IPS DF 6.9 (cell line): ENCODE data around the gene KRTAP4-6.
"Not testable (repeated sequence)": the region's sequence is repeated elsewhere in the genome, so short reads cannot be mapped to it uniquely, and the experiment has no call there.

Source experiments
- DNase-seq: peaks from one replicate; pipeline ENCODE4 v3.0.0-alpha.2; 2013; ENCODE audit warnings: low read depth, low spot score
- H3K27ac ChIP-seq: one replicate; pipeline ENCODE4 v1.5.1; 2013; ENCODE audit warnings: low read length, control low read depth
- H3K27me3 ChIP-seq: 2 replicates; pipeline ENCODE4 v1.6.1; 2013; ENCODE audit warnings: mild to moderate bottlenecking, low read length; ENCODE audit not compliant: control insufficient read depth, insufficient read depth
- H3K36me3 ChIP-seq: 2 replicates; pipeline ENCODE4 v1.6.1; 2013; ENCODE audit warnings: low read length; ENCODE audit not compliant: control insufficient read depth, insufficient read depth
- H3K4me1 ChIP-seq: 2 replicates; pipeline ENCODE4 v1.6.1; 2013; ENCODE audit warnings: low read length; ENCODE audit not compliant: control insufficient read depth, insufficient read depth
- H3K4me3 ChIP-seq: 2 replicates; pipeline ENCODE4 v1.5.1; 2013; ENCODE audit warnings: mild to moderate bottlenecking, low read length
- H3K9me3 ChIP-seq: 2 replicates; pipeline ENCODE4 v1.6.1; 2013; ENCODE audit warnings: low read length, inconsistent platforms; ENCODE audit not compliant: control insufficient read depth, insufficient read depth
- WGBS: extraction: QIAGEN DNeasy Blood & Tissue Kit; methylation state at CpG from one replicate; pipeline ENCODE4 v1.1.7; 2013; ENCODE audit warnings: mixed read lengths, missing lambda C conversion rate; ENCODE audit not compliant: insufficient read length, insufficient coverage; 5-methylcytosine and 5-hydroxymethylcytosine counted together

KRTAP4-6 gene

DNA sequence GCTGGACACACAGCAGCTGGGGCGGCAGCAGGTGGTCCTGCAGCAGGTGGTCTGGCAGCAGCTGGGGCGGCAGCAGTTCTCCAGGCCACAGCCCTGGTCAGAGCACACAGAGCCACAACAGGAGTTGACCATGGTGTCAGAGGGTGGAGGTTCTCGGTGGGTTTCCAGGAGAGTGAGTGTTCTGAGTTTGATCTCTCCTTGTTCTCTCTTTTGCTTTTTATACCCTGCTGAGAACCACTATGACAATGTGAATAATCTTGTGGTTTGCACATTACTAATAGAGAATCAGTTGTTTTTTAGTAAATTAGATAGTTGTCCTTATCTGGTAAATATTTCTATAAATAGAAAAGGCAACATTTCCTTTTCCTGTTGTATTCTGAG is 16.4 kb downstream of the KRTAP4-6 start, which contains the start of gene KRTAP4-12:
Gene KRTAP4-12 (minus strand): TSS at position 192 of the 381 bp plus-strand sequence. CDS start 60 bp downstream, at position 132.
- H3K9me3 ChIP-seq, H3K36me3 ChIP-seq, H3K27me3 ChIP-seq, H3K4me1 ChIP-seq, H3K27ac ChIP-seq, H3K4me3 ChIP-seq, DNase-seq: not testable (repeated sequence)
- no CpG with 5 or more reads among the region's 3 CpGs for WGBS

DNA sequence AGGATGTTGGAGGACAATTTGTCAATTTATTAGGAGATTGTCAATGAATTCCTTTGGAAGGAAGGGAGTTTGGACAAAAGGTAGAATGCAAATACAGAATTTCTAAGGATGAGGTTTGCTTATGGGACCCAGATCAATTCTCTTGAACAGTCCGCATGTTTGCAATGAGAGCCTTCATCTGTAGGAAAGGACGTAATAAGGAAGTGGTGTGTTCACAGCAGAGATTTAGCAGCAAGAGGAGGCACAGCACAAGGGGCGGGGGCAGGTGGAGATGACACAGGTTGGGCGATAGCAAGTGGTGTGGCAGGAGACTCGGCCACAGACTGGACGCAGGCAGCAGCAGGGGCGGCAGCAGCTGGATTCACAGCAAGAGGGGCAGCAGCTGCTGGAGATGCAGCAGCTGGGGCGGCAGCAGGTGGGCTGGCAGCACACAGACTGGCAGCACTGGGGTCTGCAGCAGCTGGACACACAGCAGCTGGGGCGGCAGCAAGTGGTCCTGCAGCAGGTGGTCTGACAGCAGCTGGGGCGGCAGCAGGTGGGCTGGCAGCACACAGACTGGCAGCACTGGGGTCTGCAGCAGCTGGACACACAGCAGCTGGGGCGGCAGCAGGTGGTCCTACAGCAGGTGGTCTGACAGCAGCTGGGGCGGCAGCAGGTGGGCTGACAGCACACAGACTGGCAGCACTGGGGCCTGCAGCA is 16.9 kb downstream of the KRTAP4-6 start:
- not testable (repeated sequence) for H3K4me1 ChIP-seq, H3K36me3 ChIP-seq, H3K27ac ChIP-seq, H3K9me3 ChIP-seq, H3K27me3 ChIP-seq, H3K4me3 ChIP-seq, DNase-seq
- no CpG with 5 or more reads among the region's 12 CpGs for WGBS

DNA sequence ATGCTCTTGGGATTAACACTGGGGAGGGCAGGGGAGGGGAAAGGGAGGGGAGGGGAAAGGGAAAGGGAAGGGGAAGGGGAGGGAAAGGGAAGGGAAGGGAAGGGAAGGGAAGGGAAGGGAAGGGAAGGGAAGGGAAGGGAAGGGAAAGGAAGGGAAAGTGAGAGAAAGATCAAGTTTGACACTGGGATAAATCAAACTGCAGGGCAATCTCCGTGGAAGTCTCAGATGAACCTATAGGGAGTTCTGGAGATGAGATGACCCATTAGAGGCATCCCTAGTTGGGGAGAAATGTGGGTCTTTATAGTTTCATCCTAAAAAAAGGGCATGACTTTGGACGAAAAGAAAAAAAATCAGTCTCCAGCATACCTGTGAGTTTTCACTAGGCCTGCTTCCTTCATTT is 18.6 kb downstream of the KRTAP4-6 start:
- no peaks in the 10 kb centered on the region for H3K27me3 ChIP-seq
- no peaks in the 10 kb centered on the region for H3K36me3 ChIP-seq
- no peak overlapping the region for H3K27ac ChIP-seq
- no peaks in the 10 kb centered on the region for H3K4me1 ChIP-seq
- H3K4me3 ChIP-seq = no peak overlapping the region
- no CpG with 5 or more reads among the region's 2 CpGs for WGBS
- DNase-seq = no peak
- no peaks in the 10 kb centered on the region for H3K9me3 ChIP-seq

DNA sequence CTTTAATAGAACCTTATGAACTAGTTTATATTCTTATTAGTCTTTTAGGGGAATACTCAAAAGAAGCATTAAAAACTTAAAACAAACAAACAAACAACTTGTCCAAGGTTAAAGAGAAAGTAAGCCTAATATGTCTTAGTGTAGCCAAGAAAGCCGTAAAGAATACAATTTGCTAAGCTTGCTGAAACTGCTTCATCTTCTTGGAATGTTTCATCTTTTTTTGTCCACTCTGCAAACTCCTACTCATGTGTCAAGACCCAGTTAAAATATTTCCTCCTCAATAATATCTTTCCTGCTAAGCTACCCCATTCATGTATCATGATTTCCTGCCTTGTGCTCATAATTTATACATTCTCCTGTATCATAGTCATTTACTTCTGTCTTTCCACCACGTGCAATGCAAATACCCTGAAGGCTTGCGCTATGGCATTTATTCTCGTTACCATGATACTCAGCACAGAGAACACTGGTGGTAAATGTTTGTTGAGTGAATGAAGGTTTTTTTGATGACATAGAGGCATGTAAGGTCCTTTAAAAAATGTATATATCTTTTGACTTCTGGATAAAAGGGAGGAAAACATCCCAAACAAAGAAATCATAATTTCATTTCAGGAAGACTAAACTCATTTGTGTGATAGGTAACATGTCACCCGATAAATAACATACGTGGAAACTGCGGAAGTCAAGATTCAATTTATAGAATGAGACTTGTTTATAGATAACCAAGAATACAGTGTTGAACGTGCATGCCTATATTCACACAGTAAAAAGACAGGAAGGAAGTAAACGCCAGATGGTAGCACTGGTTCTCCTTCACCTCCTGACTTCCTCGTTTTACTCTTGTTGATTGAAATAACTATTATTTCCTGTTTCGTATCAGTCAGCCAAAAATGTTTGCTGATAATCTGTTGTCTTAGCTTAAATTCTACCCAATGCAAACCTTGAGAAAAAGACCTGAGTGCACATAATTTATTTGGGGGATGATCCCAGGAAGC is 20.4 kb downstream of the KRTAP4-6 start:
- H3K4me3 ChIP-seq, H3K36me3 ChIP-seq, H3K4me1 ChIP-seq, H3K9me3 ChIP-seq, H3K27me3 ChIP-seq, H3K27ac ChIP-seq, DNase-seq: not testable (repeated sequence)
- WGBS = no CpG with 5 or more reads among the region's 11 CpGs

DNA sequence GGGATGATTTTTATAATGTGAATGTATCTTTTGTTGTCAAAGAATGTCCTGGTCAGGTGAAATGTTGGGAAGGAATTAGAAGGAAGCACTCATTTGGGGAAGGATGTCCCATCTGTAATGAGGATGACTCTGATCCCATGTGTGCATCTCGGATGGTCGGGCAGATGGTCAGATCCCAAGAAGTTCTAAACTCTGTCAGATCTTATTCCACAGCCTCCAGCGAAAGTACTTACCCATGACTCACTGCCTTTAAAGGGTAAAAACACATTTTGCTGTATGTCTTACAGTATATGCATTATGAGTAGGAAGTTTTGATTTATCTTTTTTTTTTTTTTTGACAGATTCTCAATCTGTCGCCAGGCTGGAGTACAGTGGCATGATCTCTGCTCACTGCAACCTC is 21.6 kb downstream of the KRTAP4-6 start:
- no peak overlapping the region for H3K27ac ChIP-seq
- H3K27me3 ChIP-seq = no peaks in the 10 kb centered on the region
- WGBS = no CpG with 5 or more reads among the region's 4 CpGs
- H3K9me3 ChIP-seq = peaks cover 1% of the 10 kb centered on the region; the same call in 1 of the 2 replicates
- H3K4me3 ChIP-seq = no peak overlapping the region
- no peak for DNase-seq
- no peaks in the 10 kb centered on the region for H3K4me1 ChIP-seq
- H3K36me3 ChIP-seq = no peaks in the 10 kb centered on the region

DNA sequence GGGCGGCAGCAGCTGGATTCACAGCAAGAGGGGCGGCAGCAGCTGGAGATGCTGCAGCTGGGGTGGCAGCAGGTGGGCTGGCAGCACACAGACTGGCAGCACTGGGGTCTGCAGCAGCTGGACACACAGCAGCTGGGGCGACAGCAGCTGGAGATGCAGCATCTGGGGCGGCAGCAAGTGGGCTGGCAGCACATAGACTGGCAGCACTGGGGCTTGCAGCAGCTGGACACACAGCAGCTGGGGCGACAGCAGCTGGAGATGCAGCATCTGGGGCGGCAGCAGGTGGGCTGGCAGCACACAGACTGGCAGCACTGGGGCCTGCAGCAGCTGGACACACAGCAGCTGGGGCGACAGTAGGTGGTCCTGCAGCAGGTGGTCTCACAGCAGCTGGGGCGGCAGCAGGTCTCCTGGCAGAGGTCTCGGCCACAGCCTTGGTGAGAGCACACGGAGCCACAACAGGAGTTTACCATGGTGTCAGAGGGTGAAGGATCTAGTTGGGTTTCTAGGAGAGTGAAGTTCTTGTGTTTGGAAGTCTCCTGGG is 22.4 kb downstream of the KRTAP4-6 start, which contains the start of gene KRTAP4-11:
Gene KRTAP4-11 (minus strand): TSS at position 528 of the 541 bp plus-strand sequence. CDS start 58 bp downstream, at position 470.
- not testable (repeated sequence) for H3K27ac ChIP-seq, H3K4me1 ChIP-seq, H3K27me3 ChIP-seq, DNase-seq, H3K9me3 ChIP-seq, H3K36me3 ChIP-seq, H3K4me3 ChIP-seq
- no CpG with 5 or more reads among the region's 10 CpGs for WGBS

DNA sequence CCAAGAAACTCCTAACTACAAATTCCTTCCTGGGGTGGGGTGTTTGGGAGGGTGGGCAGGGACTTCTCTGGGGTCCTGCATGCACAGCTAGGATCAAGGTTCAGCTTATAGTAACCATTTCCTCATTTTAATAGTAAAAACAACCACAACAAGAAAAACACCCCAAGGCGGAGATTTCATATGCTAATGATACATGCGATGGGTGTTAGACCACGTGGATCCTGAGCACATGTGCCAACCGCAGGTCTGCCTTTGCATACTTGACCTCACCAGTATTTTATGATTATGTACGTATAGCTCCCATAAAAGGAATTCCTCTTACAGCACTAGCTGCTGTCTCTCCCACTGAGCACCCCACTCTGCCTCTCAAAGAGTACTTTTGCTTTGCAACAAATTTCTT is 24.0 kb downstream of the KRTAP4-6 start:
- H3K27ac ChIP-seq = no peak overlapping the region
- peaks cover 1% of the 10 kb centered on the region; the same call in 1 of the 2 replicates for H3K9me3 ChIP-seq
- H3K36me3 ChIP-seq = no peaks in the 10 kb centered on the region
- H3K4me1 ChIP-seq = no peaks in the 10 kb centered on the region
- no peak for DNase-seq
- no peak overlapping the region for H3K4me3 ChIP-seq
- WGBS = no CpG with 5 or more reads among the region's 5 CpGs
- no peaks in the 10 kb centered on the region for H3K27me3 ChIP-seq

DNA sequence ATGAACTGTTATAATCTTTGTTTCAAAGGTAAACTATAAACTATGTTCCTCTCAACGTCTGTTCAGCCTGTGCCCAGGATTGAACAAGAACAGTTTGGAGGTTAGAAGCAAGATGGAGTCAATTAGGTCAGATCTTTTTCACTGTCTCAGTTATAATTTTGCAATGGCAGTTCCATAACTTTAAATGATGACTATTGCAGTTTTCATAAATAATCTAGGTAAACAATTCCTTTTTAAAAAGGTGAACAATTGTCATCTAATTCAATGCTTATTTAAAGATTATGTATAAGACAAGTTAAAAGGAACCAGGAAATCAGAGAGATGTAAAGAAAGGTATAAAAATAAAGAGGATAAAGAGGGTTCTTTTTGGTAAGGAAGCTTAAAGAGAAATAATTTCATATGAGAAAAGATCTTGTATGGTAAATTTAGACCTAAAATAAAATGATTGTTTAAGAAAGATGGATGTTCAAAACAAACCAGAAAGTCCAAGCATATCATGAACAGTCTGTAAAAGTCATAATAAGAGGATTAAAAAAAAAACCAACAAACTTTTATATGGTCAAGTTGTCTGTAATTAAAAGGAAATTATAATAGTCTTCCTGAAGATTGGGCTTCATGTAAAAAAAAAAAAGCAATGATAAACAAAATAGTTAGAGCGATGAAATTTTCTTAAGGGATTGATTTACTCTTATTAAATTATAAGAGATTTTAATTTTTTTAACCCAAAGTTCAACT is 29.0 kb downstream of the KRTAP4-6 start:
- DNase-seq = no peak
- Histone ChIP-seq H3K27me3 (no peaks in the 10 kb centered on the region), H3K4me3 (no peak overlapping the region), H3K36me3 (no peaks in the 10 kb centered on the region), H3K9me3 (peaks cover 1% of the 10 kb centered on the region; the same call in 1 of the 2 replicates), H3K4me1 (no peaks in the 10 kb centered on the region; the same call in 1 of the 2 replicates), H3K27ac (no peak overlapping the region)
- WGBS = no CpG with 5 or more reads among the region's 2 CpGs

DNA sequence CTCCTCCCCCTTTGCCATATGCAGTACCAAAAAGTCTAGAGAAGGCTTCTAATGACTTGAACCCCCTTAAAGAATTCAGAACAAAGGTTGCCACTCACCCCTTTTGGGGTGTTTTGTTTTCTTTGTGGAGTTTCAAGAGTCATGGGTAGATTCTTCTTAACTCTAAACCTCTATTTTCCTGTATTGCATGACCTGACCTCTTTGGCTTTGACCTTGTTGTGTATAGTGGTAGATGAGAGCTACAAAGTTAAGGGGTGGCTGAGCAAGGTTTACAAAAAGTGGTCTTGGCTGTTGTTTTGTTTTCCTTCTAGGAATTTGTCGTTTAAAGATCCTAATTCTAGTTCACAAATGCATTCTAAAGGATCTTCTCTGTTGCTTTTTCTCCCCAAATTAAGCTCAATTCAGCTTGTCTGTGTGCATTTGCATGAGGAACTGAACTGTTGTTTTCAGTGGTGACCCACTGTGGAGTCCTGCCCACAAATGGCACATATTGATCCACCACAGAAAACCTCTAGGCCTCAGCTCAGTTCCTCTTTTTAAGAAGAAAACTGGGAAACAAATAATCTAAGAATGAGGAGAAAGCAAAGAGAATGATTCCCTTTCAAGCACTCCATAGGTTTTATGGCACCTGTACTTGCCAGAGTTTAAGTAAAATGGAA is 31.5 kb downstream of the KRTAP4-6 start:
- WGBS = no CpG with 5 or more reads among the region's 1 CpG

More for the DNA sequence above, 31.5 kb downstream of the KRTAP4-6 start:
- DNase-seq, H3K4me1 ChIP-seq, H3K4me3 ChIP-seq, H3K27ac ChIP-seq, H3K27me3 ChIP-seq, H3K9me3 ChIP-seq, H3K36me3 ChIP-seq: not testable (repeated sequence)
